GM12878 (cell line): ENCODE data around the gene FUCA2. TPM values are rescaled to one million over a fixed set of nuclear protein-coding genes. Genes with fewer than 3 reads are reported as not detected.
A peak's percentile ranks its signal among the peaks of the same experiment; 100 is the strongest.

Source experiments
- ATAC-seq: fragments of 200-7000 bp; cut with Tn5 transposase; 3 replicates; pipeline ENCODE4 v1.9.1; 2020; ENCODE audit warnings: mild to moderate bottlenecking, moderate library complexity
- BruUV-seq: library from RNA; stranded (reverse); fragments of 400-500 nt; replicated peaks from 2 replicates; lab custom pipeline; 2021; lab: Mats Ljungman, UMichigan
- CTCF ChIA-PET: fragments of 300-600 bp; sonication (Branson Sonifier 250); formaldehyde crosslinking; extraction: SDS; loops from one replicate; lab custom pipeline; 2021; ENCODE audit warnings: inconsistent platforms; lab: Yijun Ruan, JAX
- POLR2A ChIA-PET: fragments of 350-600 bp; formaldehyde crosslinking; extraction: SDS; loops from one replicate; lab custom pipeline; 2021; ENCODE audit warnings: inconsistent platforms; lab: Charles Lee
- RAD21 ChIA-PET: fragments of 300-600 bp; sonication (Branson Sonifier 250); formaldehyde crosslinking; loops from one replicate; lab custom pipeline; 2023; ENCODE audit warnings: antibody characterized with exemption; ENCODE audit not compliant: unreplicated experiment; lab: Charles Lee
- SMC1A ChIA-PET: fragments of 300-600 bp; sonication (Branson Sonifier 250); formaldehyde crosslinking; loops from one replicate; lab custom pipeline; 2023; ENCODE audit not compliant: unreplicated experiment, uncharacterized antibody; lab: Charles Lee
- DNase-seq: peaks from one replicate; pipeline ENCODE4 v3.0.0-alpha.2; 2011; ENCODE audit warnings: low read depth, low spot score
- FAIRE-seq: peaks from 3 replicates; lab custom pipeline; 2011; peaks lifted over from hg19 to GRCh38; lab: Jason Lieb, UNC
- H2AFZ ChIP-seq: 2 replicates; pipeline ENCODE4 v1.6.0; 2011; ENCODE audit warnings: low read depth, low read length, control low read depth; ENCODE audit not compliant: control insufficient read depth
- H3K27ac ChIP-seq: 2 replicates; pipeline ENCODE4 v1.5.1; 2011; ENCODE audit warnings: control low read depth; ENCODE audit not compliant: control insufficient read depth, insufficient read depth
- H3K27me3 ChIP-seq, 2 experiments: replicated peaks in 1 of 2; 2 replicates each; pipeline versions ENCODE4 v1.6.0 to v1.6.1; 2011; ENCODE audit warnings: low read length in 1 of 2; ENCODE audit not compliant: control insufficient read depth in 2 of 2, insufficient read depth in 2 of 2
- H3K36me3 ChIP-seq, 2 experiments: 2 replicates each; pipeline ENCODE4 v1.5.1; 2011; ENCODE audit warnings: low read length in 1 of 2; ENCODE audit not compliant: control insufficient read depth in 2 of 2, insufficient read depth in 2 of 2
- H3K4me1 ChIP-seq: 2 replicates; pipeline ENCODE4 v1.6.1; 2011; ENCODE audit warnings: mild to moderate bottlenecking, low read length, moderate library complexity, mixed read lengths; ENCODE audit not compliant: control insufficient read depth, insufficient read depth
- H3K4me2 ChIP-seq: 2 replicates; pipeline ENCODE4 v1.6.0; 2011; ENCODE audit warnings: control low read depth; ENCODE audit not compliant: control insufficient read depth, insufficient read depth
- H3K4me3 ChIP-seq: fragments of 200-600 bp; sonication (generic); 2 replicates; pipeline ENCODE4 v1.5.1; 2016
- H3K79me2 ChIP-seq: 2 replicates; pipeline ENCODE4 v1.6.0; 2011; ENCODE audit warnings: low read length; ENCODE audit not compliant: control insufficient read depth, insufficient read depth
- H3K9ac ChIP-seq: 2 replicates; pipeline ENCODE4 v1.8.0; 2011; ENCODE audit warnings: low read length, control low read depth, mixed read lengths; ENCODE audit not compliant: control insufficient read depth, insufficient read depth
- H3K9me3 ChIP-seq: replicated peaks from 3 replicates; pipeline ENCODE4 v1.5.1; 2011; ENCODE audit warnings: mild to moderate bottlenecking, low read length; ENCODE audit not compliant: control insufficient read depth, insufficient read depth
- H4K20me1 ChIP-seq: 2 replicates; pipeline ENCODE4 v1.6.0; 2011; ENCODE audit not compliant: control insufficient read depth, insufficient read depth
- CEBPB ChIP-seq, 2 experiments: fragments of 150-350 bp in 1 of 2; IDR thresholded peaks; 2 replicates each; pipeline ENCODE4 v1.6.1; 2012 to 2014; ENCODE audit warnings: low read depth in 2 of 2, low read length in 2 of 2, borderline replicate concordance in 1 of 2, inconsistent platforms in 1 of 2
- ETV6 ChIP-seq, 2 experiments: fragments of 450-650 bp in 1 of 2; IDR thresholded peaks in 1 of 2; conservative IDR thresholded peaks in 1 of 2; 2 replicates each; pipeline ENCODE4 v1.6.1; 2014; ENCODE audit warnings: antibody characterized with exemption in 1 of 2, borderline replicate concordance in 1 of 2, low read depth in 1 of 2, mild to moderate bottlenecking in 1 of 2, moderate library complexity in 1 of 2
- HCFC1 ChIP-seq: fragments of 150-350 bp; IDR thresholded peaks from 2 replicates; pipeline ENCODE4 v1.6.1; 2014; ENCODE audit warnings: low read length
- IKZF2 ChIP-seq, 2 experiments: fragments of 450-650 bp; IDR thresholded peaks; 2 replicates each; pipeline ENCODE4 v1.6.1; 2017; ENCODE audit warnings: mild to moderate bottlenecking in 2 of 2, moderate library complexity in 2 of 2
- MXI1 ChIP-seq: fragments of 150-350 bp; IDR thresholded peaks from 2 replicates; pipeline ENCODE4 v1.6.1; 2011; ENCODE audit warnings: low read depth, mild to moderate bottlenecking, inconsistent platforms, low read length, improper control_type of control experiment
- SIN3A ChIP-seq: IDR thresholded peaks from 2 replicates; pipeline ENCODE4 v1.6.1; 2012; ENCODE audit warnings: low read depth, low read length, improper control_type of control experiment
- SPI1 ChIP-seq: IDR thresholded peaks from 2 replicates; pipeline ENCODE4 v1.6.1; 2011; ENCODE audit warnings: low read depth, mild to moderate bottlenecking, low read length, moderate library complexity, borderline replicate concordance; ENCODE audit not compliant: insufficient read depth
- WGBS: methylation state at CpG from one replicate; pipeline ENCODE4 v1.1.6; 2016; ENCODE audit warnings: low lambda C conversion rate; ENCODE audit not compliant: insufficient replicate concordance, insufficient coverage; ENCODE audit errors: missing lambda C conversion rate; 5-methylcytosine and 5-hydroxymethylcytosine counted together
- in situ Hi-C: fragments of 300-500 bp; cut with MboI; formaldehyde crosslinking; loops from 9 replicates; pipeline ENCODE4 v1.14.3; 2018; ENCODE audit warnings: mixed read lengths
- intact Hi-C: fragments of 100-400 bp; cut with micrococcal nuclease; formaldehyde crosslinking; loops from one replicate; pipeline ENCODE4 v1.14.2; 2022; ENCODE audit not compliant: unreplicated experiment
- polyA plus RNA-seq, 11 experiments: library from polyadenylated mRNA; depleted of rRNA in 4 of 11; unstranded in 6 of 11; stranded (reverse) in 5 of 11; fragments of >200 nt; fragmentation: Nextera tagmentation in 4 of 11; fragmentation: Illumina TruSeq in 1 of 11; extraction: Ambion mirVana in 4 of 11; extraction: Trizol in 1 of 11; gene quantifications; 1 replicate in 1 of 11; 2 replicates in 10 of 11; pipeline versions ENCODE4 v1.2.1 to v1.2.3, GENCODE V29; 2011 to 2016; ENCODE audit warnings: inconsistent platforms in 2 of 11, missing spikeins in 2 of 11, low read depth in 1 of 11
- total RNA-seq, 4 experiments: library from RNA; depleted of rRNA in 3 of 4; stranded (reverse); fragments of >200 nt in 3 of 4; fragmentation: Illumina TruSeq in 1 of 4; extraction: Trizol in 1 of 4; gene quantifications; 2 replicates each; pipeline versions ENCODE4 v1.2.1 to v1.2.3, GENCODE V29; 2013 to 2021
- TF ChIP-seq, protein P1 (sequence below): fragments of 450-650 bp; IDR thresholded peaks from 2 replicates; pipeline ENCODE4 v1.6.1; 2016; ENCODE audit warnings: mild to moderate bottlenecking
- TF ChIP-seq, protein P2 (sequence below): IDR thresholded peaks from 2 replicates; pipeline ENCODE4 v1.6.1; 2012; ENCODE audit warnings: low read depth, low read length, improper control_type of control experiment

The FUCA2 gene
- total and polyA plus RNA-seq, 10 of the 15 experiments (the other 5 are each of a cell fraction or from before 2014, with no cell fraction given), result 5.7 to 36.2 (median 21.5) TPM

DNA sequence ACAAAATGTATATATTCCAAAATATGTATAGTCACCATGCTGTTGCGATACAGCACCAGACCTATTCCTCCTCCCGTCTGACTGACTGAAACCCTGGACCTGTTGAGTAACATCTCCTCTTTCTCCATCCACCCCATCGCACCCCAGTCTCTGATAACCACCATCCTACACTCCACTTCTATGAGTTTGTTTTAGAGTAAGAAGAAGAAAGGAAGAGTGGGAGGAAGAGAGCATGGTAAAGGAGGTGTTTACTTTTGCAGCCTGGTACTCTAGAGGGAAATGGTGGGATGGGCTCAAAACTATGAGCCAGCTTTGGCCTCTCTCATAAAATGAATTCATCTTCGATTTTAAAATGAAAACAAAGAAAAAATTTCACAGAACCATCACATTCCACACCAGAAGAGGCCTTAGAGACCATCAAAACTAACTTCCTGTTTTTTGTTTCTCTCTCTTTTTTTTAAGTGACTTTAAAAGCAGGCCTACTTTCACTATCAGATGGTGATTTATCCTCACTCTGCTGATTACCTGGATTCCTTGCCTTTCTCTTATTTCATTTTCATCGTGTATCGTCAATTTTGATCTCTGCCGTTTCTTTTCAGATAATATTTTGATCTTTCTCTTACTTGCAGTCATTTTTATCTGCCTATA, 16.8 kb upstream of the FUCA2 start:
- Histone ChIP-seq H3K4me2 (peak overlapping the region; percentile 23; the same call in 1 of the 2 replicates), H4K20me1 (no peaks in the 10 kb centered on the region), H2AFZ (peak overlapping the region; percentile 57), H3K9me3 (no peaks in the 10 kb centered on the region; the same call in 2 of the 3 replicates), H3K36me3 (no peaks in the 10 kb centered on the region), H3K9ac (no peak overlapping the region), H3K4me3 (no peak overlapping the region), H3K79me2 (no peaks in the 10 kb centered on the region), H3K27me3 (peaks cover 0 to 1% of the 10 kb centered on the region in 2 experiments; a peak in 1 of 4 replicates), H3K27ac (0 out of 2 replicates have a peak overlapping the region, but pooled peaks have one; percentile 6), H3K4me1 (peaks cover 3% of the 10 kb centered on the region; the same call in 1 of the 2 replicates)
- intact Hi-C loops (no loop called here), in situ Hi-C loops (no loop called here)
- DNase-seq (no peak), ATAC-seq (peak; percentile 85), FAIRE-seq (peak; percentile 93)
- ChIA-PET POLR2A (no interaction called here), RAD21 (no interaction called here), CTCF (interaction anchor here (1.2 to 1.9 kb wide), 4 partner anchors 14 to 47 kb away, joined by 3 to 6 read pairs (median 4); partner anchors contain the start of gene FUCA2), SMC1A (interaction anchor here (1.0 to 2.3 kb wide), 4 partner anchors 9 to 79 kb away, joined by 3 to 8 read pairs (median 5); no protein-coding TSS in a partner anchor)
- BruUV-seq, result no TSS peak
- TF ChIP-seq ETV6 (conservative IDR thresholded peaks at IDR 0.05 in 1 of 2, IDR thresholded peaks at IDR 0.05 in 1 of 2; ENCODE audit: borderline replicate concordance in 1 of 2, low read depth in 1 of 2), result no peak
- TF ChIP-seq IKZF2 (IDR thresholded peaks at IDR 0.05), result peak in 1 of 2 experiments; percentile 25; a peak in 1 of 4 replicates
- TF ChIP-seq, protein P1, sequence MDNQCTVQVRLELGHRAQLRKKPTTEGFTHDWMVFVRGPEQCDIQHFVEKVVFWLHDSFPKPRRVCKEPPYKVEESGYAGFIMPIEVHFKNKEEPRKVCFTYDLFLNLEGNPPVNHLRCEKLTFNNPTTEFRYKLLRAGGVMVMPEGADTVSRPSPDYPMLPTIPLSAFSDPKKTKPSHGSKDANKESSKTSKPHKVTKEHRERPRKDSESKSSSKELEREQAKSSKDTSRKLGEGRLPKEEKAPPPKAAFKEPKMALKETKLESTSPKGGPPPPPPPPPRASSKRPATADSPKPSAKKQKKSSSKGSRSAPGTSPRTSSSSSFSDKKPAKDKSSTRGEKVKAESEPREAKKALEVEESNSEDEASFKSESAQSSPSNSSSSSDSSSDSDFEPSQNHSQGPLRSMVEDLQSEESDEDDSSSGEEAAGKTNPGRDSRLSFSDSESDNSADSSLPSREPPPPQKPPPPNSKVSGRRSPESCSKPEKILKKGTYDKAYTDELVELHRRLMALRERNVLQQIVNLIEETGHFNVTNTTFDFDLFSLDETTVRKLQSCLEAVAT, result 0 out of 2 replicates have a peak, but pooled peaks have one; percentile 26
- TF ChIP-seq, protein P2, sequence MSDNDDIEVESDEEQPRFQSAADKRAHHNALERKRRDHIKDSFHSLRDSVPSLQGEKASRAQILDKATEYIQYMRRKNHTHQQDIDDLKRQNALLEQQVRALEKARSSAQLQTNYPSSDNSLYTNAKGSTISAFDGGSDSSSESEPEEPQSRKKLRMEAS, result no peak
- no peak for TF ChIP-seq CEBPB (IDR thresholded peaks at IDR 0.05; ENCODE audit: borderline replicate concordance in 1 of 2, low read depth in 2 of 2, low read length in 2 of 2)
- no peak for TF ChIP-seq MXI1
- 0 out of 2 replicates have a peak, but pooled peaks have one; percentile 3 for TF ChIP-seq SPI1
- no peak for TF ChIP-seq HCFC1
- TF ChIP-seq SIN3A, result no peak
- WGBS, result 66% methylated on average over 7 of the region's 7 CpGs
